SU-DHL-6 (cell line): ENCODE results near the gene COMT.

Experiments used
- EZH2phosphoT487 ChIP-seq: fragments of 200-600 bp; sonication (generic), shearing (Covaris generic); conservative IDR thresholded peaks from 2 replicates; pipeline ENCODE4 v1.6.1; 2018; ENCODE audit warnings: mild to moderate bottlenecking, antibody characterized with exemption, low read length, moderate library complexity, mixed read lengths
- TF ChIP-seq, protein P1 (sequence below): fragments of 200-600 bp; sonication (generic); IDR thresholded peaks from one replicate; pipeline ENCODE4 v1.5.1; 2017; ENCODE audit warnings: antibody characterized with exemption, mild to moderate bottlenecking, low read length, moderate library complexity; ENCODE audit not compliant: insufficient read depth, poor library complexity, severe bottlenecking

DNA sequence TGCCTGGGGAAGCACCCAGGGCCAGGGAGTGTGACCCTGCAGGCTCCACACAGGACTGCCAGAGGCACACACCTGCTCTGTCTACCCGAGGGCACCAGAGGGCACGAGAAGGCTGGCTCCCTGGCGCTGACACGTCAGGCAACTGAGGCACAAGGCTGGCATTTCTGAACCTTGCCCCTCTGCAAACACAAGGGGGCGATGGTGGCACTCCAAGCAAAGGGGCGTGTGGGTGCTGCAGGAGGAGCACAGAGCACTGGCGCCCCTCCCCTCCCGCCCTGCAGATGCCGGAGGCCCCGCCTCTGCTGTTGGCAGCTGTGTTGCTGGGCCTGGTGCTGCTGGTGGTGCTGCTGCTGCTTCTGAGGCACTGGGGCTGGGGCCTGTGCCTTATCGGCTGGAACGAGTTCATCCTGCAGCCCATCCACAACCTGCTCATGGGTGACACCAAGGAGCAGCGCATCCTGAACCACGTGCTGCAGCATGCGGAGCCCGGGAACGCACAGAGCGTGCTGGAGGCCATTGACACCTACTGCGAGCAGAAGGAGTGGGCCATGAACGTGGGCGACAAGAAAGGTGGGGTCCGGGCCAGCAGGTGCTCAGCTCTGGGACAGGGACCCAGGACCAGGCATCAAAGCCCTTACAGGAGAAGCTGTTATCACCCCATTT lies 20.8 kb downstream of the COMT start:
- TF ChIP-seq, protein P1, sequence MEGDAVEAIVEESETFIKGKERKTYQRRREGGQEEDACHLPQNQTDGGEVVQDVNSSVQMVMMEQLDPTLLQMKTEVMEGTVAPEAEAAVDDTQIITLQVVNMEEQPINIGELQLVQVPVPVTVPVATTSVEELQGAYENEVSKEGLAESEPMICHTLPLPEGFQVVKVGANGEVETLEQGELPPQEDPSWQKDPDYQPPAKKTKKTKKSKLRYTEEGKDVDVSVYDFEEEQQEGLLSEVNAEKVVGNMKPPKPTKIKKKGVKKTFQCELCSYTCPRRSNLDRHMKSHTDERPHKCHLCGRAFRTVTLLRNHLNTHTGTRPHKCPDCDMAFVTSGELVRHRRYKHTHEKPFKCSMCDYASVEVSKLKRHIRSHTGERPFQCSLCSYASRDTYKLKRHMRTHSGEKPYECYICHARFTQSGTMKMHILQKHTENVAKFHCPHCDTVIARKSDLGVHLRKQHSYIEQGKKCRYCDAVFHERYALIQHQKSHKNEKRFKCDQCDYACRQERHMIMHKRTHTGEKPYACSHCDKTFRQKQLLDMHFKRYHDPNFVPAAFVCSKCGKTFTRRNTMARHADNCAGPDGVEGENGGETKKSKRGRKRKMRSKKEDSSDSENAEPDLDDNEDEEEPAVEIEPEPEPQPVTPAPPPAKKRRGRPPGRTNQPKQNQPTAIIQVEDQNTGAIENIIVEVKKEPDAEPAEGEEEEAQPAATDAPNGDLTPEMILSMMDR = peak; percentile 21
- TF ChIP-seq EZH2phosphoT487 = no peak
